ENCODE results near the gene LDHD. TPM values are rescaled to one million over a fixed set of nuclear protein-coding genes. Genes with fewer than 3 reads are reported as not detected.

The LDHD gene
- total and polyA plus RNA-seq, 2 of the 13 experiments (the other 11 are each of a cell fraction or from before 2014, with no cell fraction given) = 9.1 to 9.8 TPM

DNA sequence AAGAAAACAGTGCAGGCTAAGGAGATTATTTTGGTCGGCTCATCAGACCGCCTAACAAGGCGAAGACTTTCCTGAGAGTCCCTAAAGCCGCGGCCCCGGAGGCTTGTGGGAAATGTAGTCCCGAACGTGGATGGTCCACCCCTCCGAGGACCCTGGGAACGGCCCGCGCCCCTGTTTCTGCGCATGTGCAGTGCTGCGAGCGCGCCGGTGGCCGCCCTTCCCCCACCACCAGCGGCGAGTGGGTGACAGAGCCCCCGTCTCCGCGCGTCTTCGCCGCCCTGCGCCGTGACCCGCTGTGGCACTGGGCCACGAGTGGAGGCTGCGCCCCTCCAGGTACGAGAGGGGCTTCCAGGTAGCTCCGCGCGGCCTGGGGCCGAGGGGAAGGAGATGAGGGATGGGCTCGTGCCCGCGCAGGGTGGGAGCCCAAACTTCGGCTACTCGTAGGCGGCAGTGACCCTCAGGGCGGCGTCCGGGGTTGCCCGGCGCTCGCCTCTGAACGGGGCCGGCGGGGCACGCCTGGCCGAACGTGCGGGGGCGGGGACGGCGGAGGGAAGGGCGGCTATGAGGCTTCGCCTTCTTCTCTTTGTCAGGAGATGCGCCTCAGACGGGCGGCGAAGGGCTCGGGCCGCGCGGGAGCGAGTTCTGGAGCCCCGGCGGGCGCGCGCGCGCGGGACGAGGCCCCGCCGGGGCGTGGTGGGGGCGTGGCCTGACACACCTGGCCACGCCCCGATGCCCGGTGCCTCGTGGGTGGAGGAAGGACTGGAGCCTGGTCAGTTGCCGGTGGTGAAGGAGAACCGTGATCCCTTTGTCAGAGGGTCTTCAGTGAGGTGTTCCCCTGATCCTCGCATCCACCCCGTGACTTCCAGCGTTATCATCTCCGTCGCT is 32.0 kb upstream of the LDHD start, which contains the start of gene ZFP1 (continued):
- TF ChIP-seq REPIN1 (CRISPR knock-in tag; IDR thresholded peaks at IDR 0.05; ENCODE audit: borderline replicate concordance, low read depth) = peak; percentile 95; the same call in 1 of the 2 replicates
- TF ChIP-seq, protein P1, sequence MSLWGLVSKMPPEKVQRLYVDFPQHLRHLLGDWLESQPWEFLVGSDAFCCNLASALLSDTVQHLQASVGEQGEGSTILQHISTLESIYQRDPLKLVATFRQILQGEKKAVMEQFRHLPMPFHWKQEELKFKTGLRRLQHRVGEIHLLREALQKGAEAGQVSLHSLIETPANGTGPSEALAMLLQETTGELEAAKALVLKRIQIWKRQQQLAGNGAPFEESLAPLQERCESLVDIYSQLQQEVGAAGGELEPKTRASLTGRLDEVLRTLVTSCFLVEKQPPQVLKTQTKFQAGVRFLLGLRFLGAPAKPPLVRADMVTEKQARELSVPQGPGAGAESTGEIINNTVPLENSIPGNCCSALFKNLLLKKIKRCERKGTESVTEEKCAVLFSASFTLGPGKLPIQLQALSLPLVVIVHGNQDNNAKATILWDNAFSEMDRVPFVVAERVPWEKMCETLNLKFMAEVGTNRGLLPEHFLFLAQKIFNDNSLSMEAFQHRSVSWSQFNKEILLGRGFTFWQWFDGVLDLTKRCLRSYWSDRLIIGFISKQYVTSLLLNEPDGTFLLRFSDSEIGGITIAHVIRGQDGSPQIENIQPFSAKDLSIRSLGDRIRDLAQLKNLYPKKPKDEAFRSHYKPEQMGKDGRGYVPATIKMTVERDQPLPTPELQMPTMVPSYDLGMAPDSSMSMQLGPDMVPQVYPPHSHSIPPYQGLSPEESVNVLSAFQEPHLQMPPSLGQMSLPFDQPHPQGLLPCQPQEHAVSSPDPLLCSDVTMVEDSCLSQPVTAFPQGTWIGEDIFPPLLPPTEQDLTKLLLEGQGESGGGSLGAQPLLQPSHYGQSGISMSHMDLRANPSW (CRISPR knock-in tag; IDR thresholded peaks at IDR 0.05; ENCODE audit: borderline replicate concordance) = no peak
- peak; percentile 93 for TF ChIP-seq GPN1 (CRISPR knock-in tag; IDR thresholded peaks at IDR 0.05; ENCODE audit: borderline replicate concordance)
- no peak for TF ChIP-seq ZNF615 (CRISPR knock-in tag; IDR thresholded peaks at IDR 0.05; ENCODE audit: borderline replicate concordance)
- TF ChIP-seq RFX5 (IDR thresholded peaks at IDR 0.05; ENCODE audit: low read depth, low read length) = 0 out of 2 replicates have a peak, but pooled peaks have one; percentile 28
- TF ChIP-seq ZBTB3 (CRISPR knock-in tag; IDR thresholded peaks at IDR 0.05; ENCODE audit: borderline replicate concordance, low read depth) = no peak
- TF ChIP-seq GTF2F1 (IDR thresholded peaks at IDR 0.05; ENCODE audit: low read length) = no peak
- peak; percentile 98 for TF ChIP-seq NFATC3 (CRISPR knock-in tag; IDR thresholded peaks at IDR 0.05)
- TF ChIP-seq, protein P2, sequence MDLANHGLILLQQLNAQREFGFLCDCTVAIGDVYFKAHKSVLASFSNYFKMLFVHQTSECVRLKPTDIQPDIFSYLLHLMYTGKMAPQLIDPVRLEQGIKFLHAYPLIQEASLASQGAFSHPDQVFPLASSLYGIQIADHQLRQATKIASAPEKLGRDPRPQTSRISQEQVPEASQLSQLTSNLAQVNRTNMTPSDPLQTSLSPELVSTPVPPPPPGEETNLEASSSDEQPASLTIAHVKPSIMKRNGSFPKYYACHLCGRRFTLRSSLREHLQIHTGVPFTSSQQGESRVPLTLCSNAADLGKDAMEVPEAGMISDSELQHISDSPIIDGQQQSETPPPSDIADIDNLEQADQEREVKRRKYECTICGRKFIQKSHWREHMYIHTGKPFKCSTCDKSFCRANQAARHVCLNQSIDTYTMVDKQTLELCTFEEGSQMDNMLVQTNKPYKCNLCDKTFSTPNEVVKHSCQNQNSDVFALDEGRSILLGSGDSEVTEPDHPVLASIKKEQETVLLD (CRISPR knock-in tag; IDR thresholded peaks at IDR 0.05; ENCODE audit: low read depth) = no peak; the same call in 1 of the 2 replicates
- peak; percentile 62; the same call in 1 of the 2 replicates for TF ChIP-seq PHF21A (CRISPR knock-in tag; IDR thresholded peaks at IDR 0.05)
- TF ChIP-seq ADNP (CRISPR knock-in tag; IDR thresholded peaks at IDR 0.05) = no peak
- TF ChIP-seq HNRNPLL (IDR thresholded peaks at IDR 0.05; ENCODE audit: low read depth, low read length, poor library complexity, severe bottlenecking) = peak; percentile 61
- peak; percentile 89 for TF ChIP-seq ZNF605 (CRISPR knock-in tag; IDR thresholded peaks at IDR 0.05)
- TF ChIP-seq FIP1L1 (IDR thresholded peaks at IDR 0.05; ENCODE audit: borderline replicate concordance, insufficient read depth, low read depth, low read length) = 0 out of 2 replicates have a peak, but pooled peaks have one; percentile 70
- TF ChIP-seq LCORL (IDR thresholded peaks at IDR 0.05) = no peak
- peak; percentile 89 for TF ChIP-seq LCORL (CRISPR knock-in tag; IDR thresholded peaks at IDR 0.05)
- TF ChIP-seq CBX5 (CRISPR knock-in tag; IDR thresholded peaks at IDR 0.05; ENCODE audit: borderline replicate concordance) = peak; percentile 96
- TF ChIP-seq ZNF33A (CRISPR knock-in tag; IDR thresholded peaks at IDR 0.05; ENCODE audit: borderline replicate concordance) = peak; percentile 95; the same call in 1 of the 2 replicates
- no peak for TF ChIP-seq REXO4 (CRISPR knock-in tag; IDR thresholded peaks at IDR 0.05; ENCODE audit: borderline replicate concordance)
- no peak for TF ChIP-seq SSRP1 (CRISPR knock-in tag; IDR thresholded peaks at IDR 0.05)
- TF ChIP-seq ZNF775 (CRISPR knock-in tag; IDR thresholded peaks at IDR 0.05; ENCODE audit: borderline replicate concordance) = no peak
- TF ChIP-seq, protein P3, sequence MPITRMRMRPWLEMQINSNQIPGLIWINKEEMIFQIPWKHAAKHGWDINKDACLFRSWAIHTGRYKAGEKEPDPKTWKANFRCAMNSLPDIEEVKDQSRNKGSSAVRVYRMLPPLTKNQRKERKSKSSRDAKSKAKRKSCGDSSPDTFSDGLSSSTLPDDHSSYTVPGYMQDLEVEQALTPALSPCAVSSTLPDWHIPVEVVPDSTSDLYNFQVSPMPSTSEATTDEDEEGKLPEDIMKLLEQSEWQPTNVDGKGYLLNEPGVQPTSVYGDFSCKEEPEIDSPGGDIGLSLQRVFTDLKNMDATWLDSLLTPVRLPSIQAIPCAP (CRISPR knock-in tag; IDR thresholded peaks at IDR 0.05; ENCODE audit: low read depth) = no peak
